Osteocyte (in vitro differentiated cells): ENCODE results near the gene CNOT10. TPM values are rescaled to one million over a fixed set of nuclear protein-coding genes. Genes with fewer than 3 reads are reported as not detected.
"Not testable (repeated sequence)": the region's sequence is repeated elsewhere in the genome, so short reads cannot be mapped to it uniquely, and the experiment has no call there.

Source experiments
- DNase-seq: peaks from one replicate; pipeline ENCODE4 v3.0.0; 2021; ENCODE audit warnings: mixed read lengths; ENCODE audit not compliant: unreplicated experiment; ENCODE audit errors: extremely low spot score
- H3K27ac Mint-ChIP-seq: one replicate; pipeline ENCODE4 v1.8.0; 2021; ENCODE audit warnings: mild to moderate bottlenecking, mixed read lengths; ENCODE audit not compliant: unreplicated experiment
- H3K27me3 Mint-ChIP-seq: one replicate; pipeline ENCODE4 v1.8.0; 2021; ENCODE audit warnings: mixed read lengths; ENCODE audit not compliant: unreplicated experiment
- H3K36me3 Mint-ChIP-seq: one replicate; pipeline ENCODE4 v1.8.0; 2021; ENCODE audit warnings: mixed read lengths; ENCODE audit not compliant: unreplicated experiment
- H3K4me1 Mint-ChIP-seq: one replicate; pipeline ENCODE4 v1.8.0; 2021; ENCODE audit warnings: mixed read lengths; ENCODE audit not compliant: unreplicated experiment
- H3K4me3 Mint-ChIP-seq: one replicate; pipeline ENCODE4 v1.8.0; 2021; ENCODE audit warnings: mild to moderate bottlenecking, moderate library complexity, mixed read lengths; ENCODE audit not compliant: unreplicated experiment
- H3K9me3 Mint-ChIP-seq: one replicate; pipeline ENCODE4 v1.8.0; 2021; ENCODE audit warnings: mixed read lengths; ENCODE audit not compliant: unreplicated experiment
- total RNA-seq: library from RNA; stranded (reverse); gene quantifications from 2 replicates; pipeline ENCODE4 v1.2.1, GENCODE V29; 2021
- TF ChIP-seq, protein P1 (sequence below): fragments of 200-600 bp; sonication (generic); IDR thresholded peaks from 2 replicates; pipeline ENCODE4 v1.5.0; 2021; ENCODE audit warnings: antibody characterized with exemption, mild to moderate bottlenecking, moderate library complexity

CNOT10 gene
- total RNA-seq, 1 donor from 2014 or later: 47.7 TPM

DNA sequence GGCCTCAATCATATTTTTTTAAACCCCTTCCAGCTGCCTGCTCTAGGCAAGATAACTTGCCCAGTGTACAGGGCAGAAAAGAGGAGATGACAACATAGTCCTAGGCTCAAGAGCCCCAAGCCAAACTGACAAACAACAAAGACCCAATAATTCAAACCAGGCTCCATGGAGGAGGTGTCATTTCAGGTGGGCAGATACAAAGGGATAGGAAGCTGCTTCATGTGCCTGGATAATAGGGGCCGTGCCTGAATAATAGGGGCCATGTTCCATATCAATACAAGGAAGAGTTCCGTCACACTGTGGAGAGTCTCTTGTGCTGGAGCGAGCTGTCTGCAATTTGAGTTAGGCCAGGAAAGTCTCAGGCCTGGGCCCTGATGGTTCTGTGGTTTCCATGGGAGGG is 97.4 kb downstream of the CNOT10 start:
- Mint-ChIP-seq H3K27me3 (no peaks in the 10 kb centered on the region), H3K27ac (no peak overlapping the region), H3K36me3 (no peaks in the 10 kb centered on the region), H3K4me3 (peak overlapping the region; percentile 53), H3K9me3 (no peaks in the 10 kb centered on the region), H3K4me1 (peaks cover 6% of the 10 kb centered on the region)
- TF ChIP-seq, protein P1, sequence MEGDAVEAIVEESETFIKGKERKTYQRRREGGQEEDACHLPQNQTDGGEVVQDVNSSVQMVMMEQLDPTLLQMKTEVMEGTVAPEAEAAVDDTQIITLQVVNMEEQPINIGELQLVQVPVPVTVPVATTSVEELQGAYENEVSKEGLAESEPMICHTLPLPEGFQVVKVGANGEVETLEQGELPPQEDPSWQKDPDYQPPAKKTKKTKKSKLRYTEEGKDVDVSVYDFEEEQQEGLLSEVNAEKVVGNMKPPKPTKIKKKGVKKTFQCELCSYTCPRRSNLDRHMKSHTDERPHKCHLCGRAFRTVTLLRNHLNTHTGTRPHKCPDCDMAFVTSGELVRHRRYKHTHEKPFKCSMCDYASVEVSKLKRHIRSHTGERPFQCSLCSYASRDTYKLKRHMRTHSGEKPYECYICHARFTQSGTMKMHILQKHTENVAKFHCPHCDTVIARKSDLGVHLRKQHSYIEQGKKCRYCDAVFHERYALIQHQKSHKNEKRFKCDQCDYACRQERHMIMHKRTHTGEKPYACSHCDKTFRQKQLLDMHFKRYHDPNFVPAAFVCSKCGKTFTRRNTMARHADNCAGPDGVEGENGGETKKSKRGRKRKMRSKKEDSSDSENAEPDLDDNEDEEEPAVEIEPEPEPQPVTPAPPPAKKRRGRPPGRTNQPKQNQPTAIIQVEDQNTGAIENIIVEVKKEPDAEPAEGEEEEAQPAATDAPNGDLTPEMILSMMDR: no peak
- DNase-seq: no peak

DNA sequence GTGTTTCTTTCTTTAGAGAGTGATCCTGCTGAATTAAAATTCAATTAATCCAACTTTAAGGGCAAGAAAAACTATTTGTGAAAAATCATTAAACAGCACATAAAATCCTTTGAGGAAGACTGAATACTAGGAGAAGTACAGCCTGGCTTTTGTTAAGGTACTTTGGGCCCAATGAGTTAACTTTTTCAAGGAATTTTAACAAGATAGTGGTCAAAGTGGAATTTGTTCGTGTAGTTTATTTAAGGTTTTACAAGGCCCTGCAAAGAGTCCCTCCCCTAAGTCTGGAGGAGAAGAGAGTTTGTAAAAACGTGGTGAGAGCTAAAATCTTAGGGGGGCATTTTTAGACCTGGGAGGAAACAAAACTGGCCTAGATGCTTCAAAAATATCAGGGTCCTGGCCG is 106.8 kb downstream of the CNOT10 start:
- H3K4me3 Mint-ChIP-seq: no peak overlapping the region
- no peaks in the 10 kb centered on the region for H3K4me1 Mint-ChIP-seq
- H3K36me3 Mint-ChIP-seq: no peaks in the 10 kb centered on the region
- no peak for DNase-seq
- TF ChIP-seq, protein P1: no peak
- H3K9me3 Mint-ChIP-seq: no peaks in the 10 kb centered on the region
- H3K27me3 Mint-ChIP-seq: peaks cover 23% of the 10 kb centered on the region
- no peak overlapping the region for H3K27ac Mint-ChIP-seq

DNA sequence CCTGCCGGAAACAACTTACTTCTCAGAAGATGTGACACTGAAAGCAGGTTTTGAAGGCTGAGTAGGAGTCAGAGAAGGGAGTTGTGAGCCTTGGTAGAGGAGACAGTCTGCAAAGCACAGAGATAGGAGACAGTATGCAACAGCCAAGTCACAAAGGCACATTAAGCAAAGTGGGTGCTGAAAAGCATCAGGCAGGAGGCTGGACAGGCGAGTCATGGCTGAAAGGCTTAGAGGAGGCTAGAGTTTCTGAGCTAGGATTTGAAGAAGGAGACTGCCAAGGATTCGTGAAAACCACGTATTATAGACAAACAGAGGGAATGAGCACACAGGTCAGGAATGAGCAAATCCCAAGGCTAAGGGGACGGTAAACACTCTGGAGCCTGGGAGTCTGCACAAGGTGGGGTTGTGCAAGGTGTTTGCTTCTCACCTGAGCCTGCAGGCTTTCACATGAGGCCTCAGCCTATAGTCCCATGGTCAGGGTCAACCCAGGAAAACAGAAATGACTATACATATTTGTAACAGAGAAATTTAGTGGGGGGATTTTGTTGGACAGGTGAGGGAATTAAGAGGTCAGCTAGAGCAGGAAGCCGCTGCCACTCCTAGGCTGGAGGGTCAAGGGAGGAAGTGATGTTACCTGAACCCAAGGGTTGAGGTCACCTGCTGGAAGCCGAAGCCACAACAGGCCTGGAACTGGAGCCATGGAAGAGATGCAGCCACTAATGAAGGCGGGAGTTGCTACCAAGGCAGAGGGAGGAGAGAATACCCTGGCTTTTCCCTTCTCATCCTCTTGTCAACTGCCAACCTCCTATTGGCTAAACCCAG is 109.7 kb downstream of the CNOT10 start:
- Mint-ChIP-seq H3K36me3 (no peaks in the 10 kb centered on the region), H3K4me1 (no peaks in the 10 kb centered on the region), H3K27me3 (peaks cover 23% of the 10 kb centered on the region), H3K4me3 (no peak overlapping the region), H3K27ac (no peak overlapping the region), H3K9me3 (no peaks in the 10 kb centered on the region)
- DNase-seq: no peak
- TF ChIP-seq, protein P1: no peak

DNA sequence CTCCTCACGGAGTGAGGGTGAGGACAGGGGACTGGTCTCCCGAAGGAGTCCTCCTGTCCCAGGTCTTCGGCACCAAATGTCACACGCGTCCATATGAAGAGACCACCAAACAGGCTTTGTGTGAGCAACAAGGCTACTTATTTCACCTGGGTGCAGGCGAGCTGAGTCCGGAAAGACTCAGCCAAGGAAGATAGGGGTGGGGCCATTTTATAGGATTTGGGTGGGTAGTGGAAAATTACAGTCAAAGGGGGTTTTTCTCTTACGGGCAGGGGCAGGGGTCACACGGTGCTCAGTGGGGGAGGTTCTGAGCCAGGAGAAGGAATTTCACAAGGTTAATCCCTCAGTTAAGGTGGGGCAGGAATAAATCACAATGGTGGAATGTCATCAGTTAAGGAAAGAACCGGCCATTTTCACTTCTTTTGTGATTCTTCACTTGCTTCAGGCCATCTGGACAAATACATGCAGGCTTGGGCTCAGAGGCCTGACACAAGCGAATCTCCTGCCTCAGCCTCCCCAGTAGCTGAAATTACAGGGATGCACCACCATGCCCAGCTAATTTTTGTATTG is 111.5 kb downstream of the CNOT10 start:
- not testable (repeated sequence) for H3K4me1 Mint-ChIP-seq, H3K27ac Mint-ChIP-seq, H3K4me3 Mint-ChIP-seq, H3K36me3 Mint-ChIP-seq, H3K9me3 Mint-ChIP-seq, DNase-seq
- peaks cover 23% of the 10 kb centered on the region for H3K27me3 Mint-ChIP-seq

DNA sequence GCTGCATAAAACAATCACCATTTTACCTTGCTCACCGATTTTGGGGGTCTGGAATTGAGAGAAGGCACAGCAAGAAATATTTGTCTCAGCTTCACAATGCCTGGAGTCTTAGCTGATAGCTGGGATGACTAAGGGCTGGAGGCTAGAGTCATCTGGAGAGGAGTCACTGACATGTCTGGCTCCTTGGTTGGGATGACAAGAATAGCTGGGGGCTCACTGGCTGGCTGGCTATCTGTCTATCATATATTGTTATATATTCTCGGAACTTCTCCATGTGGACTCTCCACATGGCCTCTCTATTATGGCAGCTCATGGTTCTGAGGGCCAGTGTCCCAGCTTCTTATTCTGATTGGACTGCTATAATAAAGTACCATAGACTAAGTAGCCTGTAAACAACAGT is 112.8 kb downstream of the CNOT10 start:
- TF ChIP-seq, protein P1: no peak
- no peaks in the 10 kb centered on the region for H3K9me3 Mint-ChIP-seq
- H3K36me3 Mint-ChIP-seq: no peaks in the 10 kb centered on the region
- H3K27me3 Mint-ChIP-seq: peaks cover 28% of the 10 kb centered on the region
- no peaks in the 10 kb centered on the region for H3K4me1 Mint-ChIP-seq
- DNase-seq: no peak
- H3K4me3 Mint-ChIP-seq: no peak overlapping the region
- H3K27ac Mint-ChIP-seq: no peak overlapping the region

DNA sequence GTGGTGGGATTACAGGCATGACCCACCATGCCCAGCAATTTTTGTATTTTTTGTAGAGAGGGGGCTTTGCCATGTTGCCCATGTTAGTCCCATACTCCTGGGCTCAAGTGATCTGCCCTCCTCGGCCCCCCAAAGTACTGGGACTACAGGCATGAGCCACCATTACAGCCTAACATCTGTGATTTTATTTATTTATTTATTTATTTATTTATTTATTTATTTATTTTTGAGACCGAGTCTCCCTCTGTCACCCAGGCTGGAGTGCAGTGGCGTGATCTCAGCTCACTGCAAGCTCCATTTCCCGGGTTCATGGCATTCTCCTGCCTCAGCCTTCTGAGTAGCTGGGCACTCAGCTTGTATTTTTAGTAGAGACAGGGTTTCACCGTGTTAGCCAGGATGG is 116.5 kb downstream of the CNOT10 start:
- H3K9me3 Mint-ChIP-seq, H3K27ac Mint-ChIP-seq, H3K36me3 Mint-ChIP-seq, DNase-seq, H3K4me3 Mint-ChIP-seq, H3K4me1 Mint-ChIP-seq: not testable (repeated sequence)
- peaks cover 11% of the 10 kb centered on the region for H3K27me3 Mint-ChIP-seq
